Activated B cell treated with CpG ODN at 0.5 μM for 24 hours (primary cell): Measurements from ENCODE around the gene GRIN2C. TPM values are rescaled to one million over a fixed set of nuclear protein-coding genes. Genes with fewer than 3 reads are reported as not detected.

Experiments
- ATAC-seq: fragments of 200-7000 bp; cut with Tn5 transposase; one replicate; pipeline ENCODE4 v1.10.0; 2021; ENCODE audit warnings: low read depth, mild to moderate bottlenecking, moderate library complexity
- CTCF ChIA-PET: fragments of 350-600 bp; sonication (Branson Sonifier 250); formaldehyde crosslinking; loops from one replicate; lab custom pipeline; 2021; ENCODE audit warnings: antibody characterized with exemption; lab: Charles Lee
- POLR2A ChIA-PET: fragments of 350-600 bp; sonication (Branson Sonifier 250); formaldehyde crosslinking; loops from one replicate; lab custom pipeline; 2021; ENCODE audit warnings: antibody characterized with exemption; lab: Charles Lee
- DNase-seq: peaks from one replicate; pipeline ENCODE4 v3.0.0; 2022
- H3K27ac Mint-ChIP-seq: one replicate; pipeline ENCODE4 v1.8.0; 2020; ENCODE audit warnings: mixed read lengths
- H3K27me3 Mint-ChIP-seq: one replicate; pipeline ENCODE4 v1.8.0; 2021; ENCODE audit warnings: mixed read lengths
- H3K36me3 Mint-ChIP-seq: one replicate; pipeline ENCODE4 v1.8.0; 2021; ENCODE audit warnings: low read depth, mixed read lengths
- H3K4me1 Mint-ChIP-seq: one replicate; pipeline ENCODE4 v1.8.0; 2021; ENCODE audit warnings: mixed read lengths
- H3K4me3 Mint-ChIP-seq: one replicate; pipeline ENCODE4 v1.8.0; 2020; ENCODE audit warnings: mild to moderate bottlenecking, mixed read lengths
- H3K9me3 Mint-ChIP-seq: one replicate; pipeline ENCODE4 v1.8.0; 2020; ENCODE audit warnings: mixed read lengths
- intact Hi-C: fragments of 100-400 bp; cut with micrococcal nuclease; formaldehyde crosslinking; loops from one replicate; pipeline ENCODE4 v1.15.1; 2024
- total RNA-seq: library from RNA; stranded (reverse); gene quantifications from 2 replicates; pipeline ENCODE4 v1.2.3, GENCODE V29; 2022
- TF ChIP-seq, protein P1 (sequence below): fragments of 200-600 bp; IDR thresholded peaks from one replicate; pipeline ENCODE4 v1.8.0; 2022; ENCODE audit warnings: antibody characterized with exemption, mild to moderate bottlenecking

Gene GRIN2C
- total RNA-seq, 1 donor from 2014 or later = not detected

DNA sequence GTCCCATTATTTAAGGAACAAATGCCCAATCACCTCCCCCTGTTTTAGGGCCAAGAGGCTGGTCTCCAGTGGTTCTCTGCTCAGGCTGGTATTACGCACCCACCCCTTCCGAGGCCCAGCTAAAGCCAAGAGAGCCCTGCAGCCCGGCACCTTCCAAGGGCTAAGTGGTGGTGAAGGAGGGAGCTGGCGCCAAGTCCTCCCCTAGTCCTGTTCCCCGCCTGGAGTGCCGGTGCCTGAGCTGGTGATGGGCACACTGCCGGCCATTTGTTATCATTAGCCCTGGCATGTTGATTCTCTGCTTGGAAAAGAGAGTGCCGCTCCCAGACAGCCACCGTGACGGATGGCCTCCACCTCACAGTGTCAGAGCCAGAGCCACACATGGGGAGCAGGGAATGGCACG is 31.9 kb downstream of the GRIN2C start:
- H3K4me1 Mint-ChIP-seq = peaks cover 8% of the 10 kb centered on the region
- no peaks in the 10 kb centered on the region for H3K9me3 Mint-ChIP-seq
- intact Hi-C loops = no loop called here
- ATAC-seq (no peak), DNase-seq (no peak)
- H3K27me3 Mint-ChIP-seq = no peaks in the 10 kb centered on the region
- H3K36me3 Mint-ChIP-seq = peaks cover 21% of the 10 kb centered on the region
- H3K27ac Mint-ChIP-seq = no peak overlapping the region
- ChIA-PET CTCF (no interaction called here), POLR2A (no interaction called here)
- H3K4me3 Mint-ChIP-seq = no peak overlapping the region
- TF ChIP-seq, protein P1, sequence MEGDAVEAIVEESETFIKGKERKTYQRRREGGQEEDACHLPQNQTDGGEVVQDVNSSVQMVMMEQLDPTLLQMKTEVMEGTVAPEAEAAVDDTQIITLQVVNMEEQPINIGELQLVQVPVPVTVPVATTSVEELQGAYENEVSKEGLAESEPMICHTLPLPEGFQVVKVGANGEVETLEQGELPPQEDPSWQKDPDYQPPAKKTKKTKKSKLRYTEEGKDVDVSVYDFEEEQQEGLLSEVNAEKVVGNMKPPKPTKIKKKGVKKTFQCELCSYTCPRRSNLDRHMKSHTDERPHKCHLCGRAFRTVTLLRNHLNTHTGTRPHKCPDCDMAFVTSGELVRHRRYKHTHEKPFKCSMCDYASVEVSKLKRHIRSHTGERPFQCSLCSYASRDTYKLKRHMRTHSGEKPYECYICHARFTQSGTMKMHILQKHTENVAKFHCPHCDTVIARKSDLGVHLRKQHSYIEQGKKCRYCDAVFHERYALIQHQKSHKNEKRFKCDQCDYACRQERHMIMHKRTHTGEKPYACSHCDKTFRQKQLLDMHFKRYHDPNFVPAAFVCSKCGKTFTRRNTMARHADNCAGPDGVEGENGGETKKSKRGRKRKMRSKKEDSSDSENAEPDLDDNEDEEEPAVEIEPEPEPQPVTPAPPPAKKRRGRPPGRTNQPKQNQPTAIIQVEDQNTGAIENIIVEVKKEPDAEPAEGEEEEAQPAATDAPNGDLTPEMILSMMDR = no peak

GRCh38 chr17:74825952-74826719 is 33.5 kb downstream of the GRIN2C start:
- Mint-ChIP-seq H3K27ac (no peak overlapping the region), H3K4me3 (no peak overlapping the region), H3K9me3 (no peaks in the 10 kb centered on the region), H3K4me1 (no peaks in the 10 kb centered on the region), H3K27me3 (no peaks in the 10 kb centered on the region), H3K36me3 (peaks cover 21% of the 10 kb centered on the region)
- intact Hi-C loops = no loop called here
- CTCF ChIA-PET = no interaction called here
- POLR2A ChIA-PET = no interaction called here
- ATAC-seq (no peak), DNase-seq (no peak)
- TF ChIP-seq, protein P1 = no peak

- TF ChIP-seq, protein P1 = no peak
- ATAC-seq (no peak), DNase-seq (no peak)
- Mint-ChIP-seq H3K4me3 (no peak overlapping the region), H3K9me3 (no peaks in the 10 kb centered on the region), H3K36me3 (peaks cover 20% of the 10 kb centered on the region), H3K4me1 (no peaks in the 10 kb centered on the region), H3K27ac (no peak overlapping the region), H3K27me3 (no peaks in the 10 kb centered on the region)
- CTCF ChIA-PET = no interaction called here
- POLR2A ChIA-PET = interaction anchor here (0.6 kb wide), 1 partner anchor 49 kb away, joined by 5 read pairs; the partner anchor contains the start of gene NAT9
- intact Hi-C loops = no loop called here
These were observed 34.6 kb downstream of the GRIN2C start for GRCh38 chr17:74824961-74825627.

DNA sequence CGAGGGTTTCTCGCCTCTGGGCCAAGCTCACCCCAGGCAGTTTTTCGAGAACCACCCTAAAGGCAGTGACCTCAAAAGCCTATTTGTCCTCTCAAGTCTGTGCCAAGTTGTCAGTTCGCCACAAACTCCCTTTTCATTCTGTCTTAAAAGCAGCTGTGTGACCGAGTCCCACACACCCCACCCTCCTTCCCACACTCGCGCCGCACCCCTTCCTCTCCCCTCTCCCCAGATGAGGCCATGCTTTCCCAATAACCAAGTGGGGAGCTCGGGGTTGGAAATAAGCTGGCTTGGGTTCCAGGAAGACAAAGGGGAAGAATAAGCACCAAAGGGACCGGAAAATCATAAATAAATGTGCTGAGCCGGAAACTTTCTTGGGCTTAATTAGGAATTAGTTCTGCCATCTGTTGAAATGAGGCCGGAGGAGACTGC is 36.7 kb downstream of the GRIN2C start:
- no peaks in the 10 kb centered on the region for H3K27me3 Mint-ChIP-seq
- peaks cover 33% of the 10 kb centered on the region for H3K36me3 Mint-ChIP-seq
- ATAC-seq (no peak), DNase-seq (no peak)
- no peaks in the 10 kb centered on the region for H3K9me3 Mint-ChIP-seq
- ChIA-PET POLR2A (no interaction called here), CTCF (interaction anchor here (1.4 kb wide), 1 partner anchor 138 kb away, joined by 3 read pairs; no protein-coding TSS in a partner anchor)
- no peak overlapping the region for H3K27ac Mint-ChIP-seq
- no peaks in the 10 kb centered on the region for H3K4me1 Mint-ChIP-seq
- no peak overlapping the region for H3K4me3 Mint-ChIP-seq
- intact Hi-C loops = no loop called here
- TF ChIP-seq, protein P1 = no peak

GRCh38 chr17:74822335-74822938 is 37.2 kb downstream of the GRIN2C start:
- POLR2A ChIA-PET = no interaction called here
- intact Hi-C loops = no loop called here
- DNase-seq (no peak), ATAC-seq (no peak)
- TF ChIP-seq, protein P1 = no peak
- no peak overlapping the region for H3K4me3 Mint-ChIP-seq
- H3K4me1 Mint-ChIP-seq = no peaks in the 10 kb centered on the region
- CTCF ChIA-PET = interaction anchor here (1.4 kb wide), 1 partner anchor 139 kb away, joined by 3 read pairs; no protein-coding TSS in a partner anchor
- H3K9me3 Mint-ChIP-seq = no peaks in the 10 kb centered on the region
- H3K27me3 Mint-ChIP-seq = no peaks in the 10 kb centered on the region
- no peak overlapping the region for H3K27ac Mint-ChIP-seq
- H3K36me3 Mint-ChIP-seq = peaks cover 33% of the 10 kb centered on the region
